ENCODE measurements around the gene C1QTNF5. TPM values are rescaled to one million over a fixed set of nuclear protein-coding genes. Genes with fewer than 3 reads are reported as not detected.

The C1QTNF5 gene
- polyA plus RNA-seq, 2 of the 4 experiments (the other 2 are of a cell fraction), result not detected

- FAIRE-seq, result no peak
- no peaks in the 10 kb centered on the region for H3K9me3 ChIP-seq
- no peak for DNase-seq (ENCODE audit: low read depth in 1 of 2, low spot score in 1 of 2)
- H3K27ac ChIP-seq, result no peak overlapping the region
- WGBS (ENCODE audit: missing lambda C conversion rate), result 69% methylated on average over 4 of the region's 12 CpGs
- CTCF ChIA-PET, result interaction anchor here (0.5 to 20.0 kb wide), 7 partner anchors 9 to 168 kb away, joined by 3 to 341 read pairs (median 12); partner anchors contain the start of genes C1QTNF5 and RNF26
- POLR2A ChIA-PET, result interaction anchor here (1.7 kb wide), 1 partner anchor 16 kb away, joined by 5 read pairs; no protein-coding TSS in a partner anchor
- no peak overlapping the region for H3K4me3 ChIP-seq
- ATAC-seq, result no peak
- no peak for TF ChIP-seq HDAC2 (IDR thresholded peaks at IDR 0.05)
- TF ChIP-seq BCL3 (IDR thresholded peaks at IDR 0.05), result no peak
- TF ChIP-seq CHD2 (IDR thresholded peaks at IDR 0.05; ENCODE audit: low read length, partially characterized antibody), result no peak
- TF ChIP-seq HOXA7 (CRISPR knock-in tag; IDR thresholded peaks at IDR 0.05), result no peak
- TF ChIP-seq SREBF2 (IDR thresholded peaks at IDR 0.05), result no peak
- TF ChIP-seq, protein P1, sequence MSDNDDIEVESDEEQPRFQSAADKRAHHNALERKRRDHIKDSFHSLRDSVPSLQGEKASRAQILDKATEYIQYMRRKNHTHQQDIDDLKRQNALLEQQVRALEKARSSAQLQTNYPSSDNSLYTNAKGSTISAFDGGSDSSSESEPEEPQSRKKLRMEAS (IDR thresholded peaks at IDR 0.05), result no peak
- no peak for TF ChIP-seq EHF (CRISPR knock-in tag; IDR thresholded peaks at IDR 0.05)
- TF ChIP-seq HOXB13 (CRISPR knock-in tag; IDR thresholded peaks at IDR 0.05; ENCODE audit: low read depth), result no peak
- no peak for TF ChIP-seq CBX8 (IDR thresholded peaks at IDR 0.05)
- TF ChIP-seq POLR2A (IDR thresholded peaks at IDR 0.05; ENCODE audit: low read length), result no peak
- TF ChIP-seq ZFP36 (IDR thresholded peaks at IDR 0.05; ENCODE audit: borderline replicate concordance, partially characterized antibody), result no peak
- no peak for TF ChIP-seq NFE2L2 (conservative IDR thresholded peaks at IDR 0.05; ENCODE audit: low read length)
- TF ChIP-seq MAFK (IDR thresholded peaks at IDR 0.05; ENCODE audit: partially characterized antibody), result no peak
- TF ChIP-seq PHF8 (IDR thresholded peaks at IDR 0.05; ENCODE audit: borderline replicate concordance, low read depth), result no peak
- no peak for TF ChIP-seq KDM5A (IDR thresholded peaks at IDR 0.05)
- TF ChIP-seq ZNF302 (CRISPR knock-in tag; IDR thresholded peaks at IDR 0.05), result no peak
- TF ChIP-seq NR3C1 (IDR thresholded peaks at IDR 0.05), result no peak
- TF ChIP-seq CEBPB (IDR thresholded peaks at IDR 0.05), result no peak
- peaks cover 10% of the 10 kb centered on the region; the same call in 1 of the 3 replicates for H3K4me1 ChIP-seq
- H3K4me2 ChIP-seq, result no peak overlapping the region
Measured at GRCh38 chr11:119377112-119377901, 36.6 kb upstream of the C1QTNF5 start.

GRCh38 chr11:119376197-119376847 is 35.6 kb upstream of the C1QTNF5 start:
- Histone ChIP-seq H3K9me3 (no peaks in the 10 kb centered on the region), H3K27ac (no peak overlapping the region; a peak in 1 of 6 replicates), H3K4me1 (peaks cover 15% of the 10 kb centered on the region; the same call in 1 of the 3 replicates), H3K4me3 (no peak overlapping the region), H3K4me2 (no peak overlapping the region)
- FAIRE-seq (no peak), DNase-seq (ENCODE audit: low read depth in 1 of 2, low spot score in 1 of 2) (no peak), ATAC-seq (no peak)
- WGBS (ENCODE audit: missing lambda C conversion rate), result 85% methylated on average over 11 of the region's 11 CpGs
- TF ChIP-seq CHD4 (IDR thresholded peaks at IDR 0.05; ENCODE audit: borderline replicate concordance) (no peak), POLR2A (IDR thresholded peaks at IDR 0.05; ENCODE audit: low read length) (no peak), KDM5A (IDR thresholded peaks at IDR 0.05) (no peak), EHF (CRISPR knock-in tag; IDR thresholded peaks at IDR 0.05) (no peak)
- TF ChIP-seq, protein P2, sequence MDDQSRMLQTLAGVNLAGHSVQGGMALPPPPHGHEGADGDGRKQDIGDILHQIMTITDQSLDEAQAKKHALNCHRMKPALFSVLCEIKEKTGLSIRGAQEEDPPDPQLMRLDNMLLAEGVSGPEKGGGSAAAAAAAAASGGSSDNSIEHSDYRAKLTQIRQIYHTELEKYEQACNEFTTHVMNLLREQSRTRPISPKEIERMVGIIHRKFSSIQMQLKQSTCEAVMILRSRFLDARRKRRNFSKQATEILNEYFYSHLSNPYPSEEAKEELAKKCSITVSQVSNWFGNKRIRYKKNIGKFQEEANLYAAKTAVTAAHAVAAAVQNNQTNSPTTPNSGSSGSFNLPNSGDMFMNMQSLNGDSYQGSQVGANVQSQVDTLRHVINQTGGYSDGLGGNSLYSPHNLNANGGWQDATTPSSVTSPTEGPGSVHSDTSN (IDR thresholded peaks at IDR 0.05), result no peak
- TF ChIP-seq, protein P3, sequence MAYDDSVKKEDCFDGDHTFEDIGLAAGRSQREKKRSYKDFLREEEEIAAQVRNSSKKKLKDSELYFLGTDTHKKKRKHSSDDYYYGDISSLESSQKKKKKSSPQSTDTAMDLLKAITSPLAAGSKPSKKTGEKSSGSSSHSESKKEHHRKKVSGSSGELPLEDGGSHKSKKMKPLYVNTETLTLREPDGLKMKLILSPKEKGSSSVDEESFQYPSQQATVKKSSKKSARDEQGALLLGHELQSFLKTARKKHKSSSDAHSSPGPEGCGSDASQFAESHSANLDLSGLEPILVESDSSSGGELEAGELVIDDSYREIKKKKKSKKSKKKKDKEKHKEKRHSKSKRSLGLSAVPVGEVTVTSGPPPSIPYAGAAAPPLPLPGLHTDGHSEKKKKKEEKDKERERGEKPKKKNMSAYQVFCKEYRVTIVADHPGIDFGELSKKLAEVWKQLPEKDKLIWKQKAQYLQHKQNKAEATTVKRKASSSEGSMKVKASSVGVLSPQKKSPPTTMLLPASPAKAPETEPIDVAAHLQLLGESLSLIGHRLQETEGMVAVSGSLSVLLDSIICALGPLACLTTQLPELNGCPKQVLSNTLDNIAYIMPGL (CRISPR knock-in tag; IDR thresholded peaks at IDR 0.05; ENCODE audit: borderline replicate concordance), result no peak
- TF ChIP-seq, protein P1 (IDR thresholded peaks at IDR 0.05), result no peak
- ChIA-PET POLR2A (interaction anchor here (1.7 kb wide), 1 partner anchor 15 kb away, joined by 5 read pairs; no protein-coding TSS in a partner anchor), CTCF (interaction anchor here (0.8 to 20.0 kb wide), 11 partner anchors 8 to 100 kb away, joined by 3 to 341 read pairs (median 7); partner anchors contain the start of genes C1QTNF5, MFRP and RNF26)
